Naive thymus-derived CD8-positive, alpha-beta T cell (primary cell): Measurements from ENCODE around the gene P2RX2. TPM values are rescaled to one million over a fixed set of nuclear protein-coding genes. Genes with fewer than 3 reads are reported as not detected.

ENCODE experiments used
- ATAC-seq, 2 donors: fragments of 150-1000 bp; cut with Tn5 transposase in 1 of 2; sonication (Bioruptor Pico), chemical (Tn5 transposase) in 1 of 2; 1 replicate in 1 of 2; 2 replicates in 1 of 2; pipeline ENCODE4 v1.10.0; 2021; ENCODE audit warnings: mild to moderate bottlenecking in 2 of 2, moderate library complexity in 2 of 2
- POLR2A ChIA-PET: fragments of 350-600 bp; sonication (Branson Sonifier 250); formaldehyde crosslinking; loops from one replicate; lab custom pipeline; 2021; ENCODE audit warnings: antibody characterized with exemption; lab: Charles Lee
- DNase-seq, 10 donors: peaks; one replicate each; pipeline versions ENCODE4 v3.0.0 to v3.0.0-alpha.2; 2020 to 2022
- H3K27ac Mint-ChIP-seq, 10 donors: one replicate each; pipeline ENCODE4 v1.8.0; 2020 to 2022; ENCODE audit warnings: mild to moderate bottlenecking in 10 of 10, mixed read lengths in 10 of 10, moderate library complexity in 4 of 10, inconsistent platforms in 1 of 10
- H3K27me3 Mint-ChIP-seq, 5 donors: one replicate each; pipeline ENCODE4 v1.8.0; 2021 to 2022; ENCODE audit warnings: mixed read lengths in 5 of 5
- H3K36me3 Mint-ChIP-seq, 3 donors: one replicate each; pipeline ENCODE4 v1.8.0; 2020 to 2022; ENCODE audit warnings: mixed read lengths in 3 of 3, mild to moderate bottlenecking in 2 of 3, inconsistent platforms in 1 of 3
- H3K4me1 Mint-ChIP-seq, 4 donors: one replicate each; pipeline ENCODE4 v1.8.0; 2021 to 2022; ENCODE audit warnings: mixed read lengths in 4 of 4
- H3K4me3 Mint-ChIP-seq, 10 donors: one replicate each; pipeline ENCODE4 v1.8.0; 2020 to 2022; ENCODE audit warnings: mild to moderate bottlenecking in 10 of 10, mixed read lengths in 10 of 10, moderate library complexity in 6 of 10, inconsistent platforms in 1 of 10
- H3K9me3 Mint-ChIP-seq, 9 donors: one replicate each; pipeline ENCODE4 v1.8.0; 2020 to 2022; ENCODE audit warnings: mixed read lengths in 9 of 9, mild to moderate bottlenecking in 3 of 9, inconsistent platforms in 1 of 9, moderate library complexity in 1 of 9
- polyA plus RNA-seq, 3 donors: library from polyadenylated mRNA; unstranded; fragments of 300-500 nt; fragmentation: Illumina TruSeq; gene quantifications; one replicate each; pipeline ENCODE4 v1.2.3, GENCODE V29; 2021
- total RNA-seq, 8 experiments: library from RNA in 2 of 8; stranded (reverse) in 2 of 8; gene quantifications; one replicate each; pipeline ENCODE4 v1.2.3 and lab custom pipeline; 2021 to 2026

Gene P2RX2
- total and polyA plus RNA-seq, 5 experiments from 2014 or later = not detected

- Mint-ChIP-seq H3K4me3 (no peak overlapping the region), H3K4me1 (peaks cover 0 to 5% (median 2%) of the 10 kb centered on the region in 4 donors), H3K9me3 (no peaks in the 10 kb centered on the region), H3K27me3 (no peaks in the 10 kb centered on the region), H3K27ac (peak overlapping the region in 2 of 10 donors; percentile 15 to 56), H3K36me3 (peaks cover 0 to 61% (median 22%) of the 10 kb centered on the region in 3 donors)
- ATAC-seq (no peak), DNase-seq (no peak)
- POLR2A ChIA-PET = no interaction called here
Observed at GRCh38 chr12:132638541-132639408, 20.2 kb downstream of the P2RX2 start.

DNA sequence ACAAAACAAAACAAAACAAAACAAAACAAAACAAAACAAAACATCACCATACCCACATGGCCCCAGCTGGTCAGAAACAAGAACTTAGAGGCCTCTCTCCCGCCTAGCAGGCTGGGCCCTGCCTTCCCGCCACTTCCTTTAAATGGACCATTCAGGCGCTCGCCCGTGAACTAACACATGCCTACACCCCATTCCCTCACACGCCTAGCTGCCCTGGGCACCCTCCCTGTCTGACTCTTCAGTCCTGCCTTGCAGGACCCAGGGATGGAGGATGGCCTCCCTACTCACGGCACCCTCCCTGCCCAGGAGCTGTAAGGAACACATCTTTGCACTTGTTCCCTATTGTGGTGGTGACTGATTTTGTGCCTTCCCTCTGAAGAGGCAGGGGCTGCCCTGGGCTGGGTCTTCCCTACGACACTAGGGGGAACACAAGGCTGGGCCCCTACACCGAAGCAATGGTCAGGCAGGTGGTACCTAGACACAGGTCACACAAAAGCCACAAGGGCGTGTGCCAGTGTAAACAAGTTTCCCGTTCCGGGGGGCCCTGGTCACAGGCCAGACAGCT is 21.5 kb downstream of the P2RX2 start:
- Mint-ChIP-seq H3K4me1 (peaks cover 0 to 5% (median 2%) of the 10 kb centered on the region in 4 donors), H3K36me3 (peaks cover 0 to 51% (median 19%) of the 10 kb centered on the region in 3 donors), H3K27me3 (no peaks in the 10 kb centered on the region), H3K27ac (peak overlapping the region in 1 of 10 donors; percentile 20), H3K9me3 (no peaks in the 10 kb centered on the region), H3K4me3 (no peak overlapping the region)
- DNase-seq (no peak), ATAC-seq (no peak)
- POLR2A ChIA-PET = no interaction called here

DNA sequence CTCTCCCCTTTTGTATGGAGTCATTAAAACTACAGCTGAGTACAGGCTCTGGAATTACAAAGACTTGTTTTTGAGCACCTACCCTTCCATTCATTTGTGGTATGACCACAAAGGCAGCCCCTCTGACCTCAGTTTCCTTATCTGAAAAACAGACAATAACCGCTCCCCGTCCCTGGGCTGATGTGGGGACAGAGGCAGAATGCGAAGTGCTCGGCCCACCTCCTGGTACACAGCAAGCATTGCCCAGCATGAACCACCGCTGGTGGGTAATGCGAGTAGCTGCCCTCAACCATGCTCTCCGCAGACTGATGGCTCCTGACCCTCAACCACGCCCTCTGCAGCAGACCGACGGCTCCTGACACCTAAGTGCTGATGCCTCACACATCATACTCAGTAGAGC is 22.4 kb downstream of the P2RX2 start:
- Mint-ChIP-seq H3K27ac (peak overlapping the region in 3 of 10 donors; percentile 7 to 77 (median 41)), H3K4me3 (no peak overlapping the region), H3K27me3 (no peaks in the 10 kb centered on the region), H3K4me1 (peaks cover 0 to 5% (median 2%) of the 10 kb centered on the region in 4 donors), H3K36me3 (peaks cover 0 to 47% (median 15%) of the 10 kb centered on the region in 3 donors), H3K9me3 (no peaks in the 10 kb centered on the region)
- ATAC-seq = no peak
- POLR2A ChIA-PET = no interaction called here
- DNase-seq = no peak

DNA sequence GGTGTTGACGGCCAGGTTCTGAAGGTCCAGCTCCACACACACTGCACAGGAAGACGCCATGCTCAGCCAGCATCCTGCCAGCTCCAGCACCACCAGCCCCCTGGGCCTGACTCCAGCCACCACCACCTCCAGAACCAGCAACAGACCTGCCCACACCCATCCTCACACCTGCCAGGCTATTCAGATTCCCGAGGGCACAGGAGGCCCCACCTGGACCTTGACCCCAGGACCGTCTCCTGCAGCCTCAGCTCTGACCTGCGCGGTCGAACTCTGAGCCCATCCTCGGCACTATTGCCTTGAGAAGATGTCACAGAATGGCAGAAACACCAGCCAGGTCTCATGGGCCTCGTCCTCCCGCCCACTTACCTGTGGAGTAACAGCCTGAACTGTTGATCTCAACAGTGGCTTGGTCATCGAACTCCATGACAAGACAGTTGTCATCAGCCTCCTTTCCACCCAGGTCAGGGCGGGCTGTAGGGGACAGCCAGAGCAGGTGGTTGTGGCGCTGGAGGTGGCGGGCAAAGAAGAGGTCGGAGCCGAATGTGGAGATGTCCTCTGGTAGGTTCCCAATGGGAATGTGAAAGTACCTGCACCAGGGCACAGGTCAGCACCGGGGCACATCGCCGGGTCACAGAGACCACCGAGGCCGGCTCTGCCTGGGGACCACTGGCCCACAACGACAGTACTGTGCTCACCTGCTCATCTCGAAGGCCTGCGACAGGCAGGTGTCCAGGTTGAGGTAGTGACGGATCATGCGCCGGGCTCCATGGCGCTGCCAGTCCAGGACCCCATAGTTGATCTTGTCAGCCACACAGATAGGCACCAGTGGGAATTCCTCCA is 23.5 kb downstream of the P2RX2 start:
- H3K36me3 Mint-ChIP-seq = peaks cover 0 to 49% (median 16%) of the 10 kb centered on the region in 3 donors
- H3K4me3 Mint-ChIP-seq = no peak overlapping the region
- POLR2A ChIA-PET = no interaction called here
- no peaks in the 10 kb centered on the region for H3K9me3 Mint-ChIP-seq
- no peak for ATAC-seq
- peaks cover 0 to 4% (median 2%) of the 10 kb centered on the region in 4 donors for H3K4me1 Mint-ChIP-seq
- no peaks in the 10 kb centered on the region for H3K27me3 Mint-ChIP-seq
- peak overlapping the region in 2 of 10 donors; percentile 22 to 77 for H3K27ac Mint-ChIP-seq
- DNase-seq = no peak

DNA sequence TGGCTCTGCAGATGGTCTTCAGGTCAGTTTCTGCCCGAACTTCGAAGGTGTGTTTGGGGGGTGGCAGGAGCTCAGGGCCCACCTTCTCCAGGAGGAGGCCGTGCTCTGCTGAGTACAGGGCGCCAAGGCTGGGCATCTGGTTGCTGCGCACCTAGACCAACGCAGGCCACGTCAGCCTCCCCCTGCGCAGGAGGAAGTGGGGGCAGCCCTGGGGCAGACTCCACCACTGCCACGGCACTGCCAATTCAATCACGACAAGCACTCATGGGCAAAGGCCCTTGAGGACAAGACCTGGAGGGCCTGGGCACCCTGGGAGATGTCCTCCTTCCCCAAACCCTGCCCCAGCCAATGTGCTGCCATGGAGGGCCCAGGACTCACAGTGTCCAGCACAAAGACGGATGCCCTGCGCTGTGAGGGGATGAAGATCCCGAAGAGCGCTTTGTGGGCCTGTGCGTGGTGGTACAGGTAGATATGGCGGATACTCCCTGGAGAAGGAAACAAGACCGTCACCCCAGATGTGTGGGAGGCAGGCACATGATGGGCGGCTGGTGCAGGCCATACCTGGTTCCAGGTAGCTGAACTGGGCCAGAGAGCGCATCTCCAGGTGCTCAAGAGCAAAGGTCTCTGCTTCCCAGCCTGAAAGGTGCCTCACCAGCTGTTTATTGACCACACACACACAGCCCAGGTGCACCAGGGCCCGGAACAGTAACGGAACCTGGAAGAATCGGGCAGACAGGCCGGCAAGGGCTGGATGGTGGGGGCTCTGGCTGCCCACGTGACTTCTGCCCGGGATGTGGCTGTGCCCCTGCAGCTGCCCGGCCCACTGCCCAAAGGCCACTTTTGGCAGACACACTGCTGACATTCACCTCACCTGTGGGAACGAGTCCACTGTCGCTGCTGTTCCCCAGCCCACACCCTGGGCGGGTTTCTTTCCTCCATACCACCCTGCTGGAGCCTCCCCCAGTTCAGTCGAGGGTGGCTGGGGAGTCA is 24.6 kb downstream of the P2RX2 start:
- no peaks in the 10 kb centered on the region for H3K27me3 Mint-ChIP-seq
- peaks cover 0 to 51% (median 16%) of the 10 kb centered on the region in 3 donors for H3K36me3 Mint-ChIP-seq
- DNase-seq = no peak
- no peak for ATAC-seq
- POLR2A ChIA-PET = no interaction called here
- no peak overlapping the region for H3K27ac Mint-ChIP-seq
- peaks cover 0 to 4% (median 2%) of the 10 kb centered on the region in 4 donors for H3K4me1 Mint-ChIP-seq
- H3K9me3 Mint-ChIP-seq = no peaks in the 10 kb centered on the region
- H3K4me3 Mint-ChIP-seq = no peak overlapping the region

- ATAC-seq (no peak), DNase-seq (no peak)
- no peaks in the 10 kb centered on the region for H3K4me1 Mint-ChIP-seq
- H3K9me3 Mint-ChIP-seq = no peaks in the 10 kb centered on the region
- no peak overlapping the region for H3K4me3 Mint-ChIP-seq
- no peaks in the 10 kb centered on the region for H3K27me3 Mint-ChIP-seq
- POLR2A ChIA-PET = no interaction called here
- H3K36me3 Mint-ChIP-seq = peaks cover 0 to 42% (median 10%) of the 10 kb centered on the region in 3 donors
- H3K27ac Mint-ChIP-seq = no peak overlapping the region
Observed at GRCh38 chr12:132646850-132647249, 28.3 kb downstream of the P2RX2 start.

DNA sequence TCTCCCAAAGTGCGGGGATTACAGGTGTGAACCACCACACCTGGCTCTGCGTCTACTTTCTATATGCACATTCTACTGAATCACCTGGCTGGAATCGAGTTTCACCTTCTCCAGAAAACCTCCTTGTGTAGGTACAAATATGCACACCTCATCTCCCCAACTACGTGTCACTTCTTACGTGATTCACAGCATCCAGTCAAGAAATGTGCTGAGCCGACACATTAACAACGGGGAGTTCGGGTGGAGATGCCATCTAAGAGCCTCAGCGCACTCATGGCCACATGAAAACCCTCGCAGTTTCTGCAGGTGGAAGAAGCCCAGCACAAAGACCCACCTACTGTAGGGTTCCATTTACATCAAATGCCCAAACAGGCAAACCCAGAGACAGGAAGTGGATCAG is 29.3 kb downstream of the P2RX2 start:
- no peaks in the 10 kb centered on the region for H3K4me1 Mint-ChIP-seq
- no peak overlapping the region for H3K27ac Mint-ChIP-seq
- H3K27me3 Mint-ChIP-seq = no peaks in the 10 kb centered on the region
- no peaks in the 10 kb centered on the region for H3K9me3 Mint-ChIP-seq
- ATAC-seq (no peak), DNase-seq (no peak)
- POLR2A ChIA-PET = no interaction called here
- H3K36me3 Mint-ChIP-seq = peaks cover 0 to 42% (median 6%) of the 10 kb centered on the region in 3 donors
- H3K4me3 Mint-ChIP-seq = no peak overlapping the region

DNA sequence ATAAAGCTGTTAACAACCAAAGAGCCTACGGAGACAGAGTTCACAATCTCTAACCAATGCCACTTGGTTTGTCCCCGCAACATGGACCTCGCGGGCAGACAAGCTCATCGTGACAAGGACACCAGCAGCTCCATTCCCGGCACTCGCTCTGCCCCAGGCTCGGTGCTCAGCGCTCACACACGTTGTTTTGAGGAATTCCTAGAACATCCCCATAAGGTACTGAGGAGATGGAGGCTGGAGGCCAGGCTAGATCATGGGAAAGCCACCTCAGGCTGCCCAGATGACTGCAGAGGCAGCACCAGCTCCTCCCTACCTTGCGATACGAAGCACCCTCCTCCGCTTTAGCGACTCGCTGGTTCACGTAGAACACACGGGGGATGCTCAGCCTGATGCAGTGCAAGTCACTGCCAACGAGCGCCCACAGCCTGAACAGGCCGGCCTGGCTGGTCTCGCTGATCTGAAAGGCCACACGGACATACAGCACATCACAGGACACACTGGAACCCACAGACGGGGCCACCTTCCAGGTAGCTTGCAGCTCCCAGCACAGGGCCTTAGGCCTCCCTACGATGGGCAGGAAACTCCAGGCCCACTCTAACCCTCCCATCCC is 30.1 kb downstream of the P2RX2 start:
- no peaks in the 10 kb centered on the region for H3K27me3 Mint-ChIP-seq
- H3K4me1 Mint-ChIP-seq = no peaks in the 10 kb centered on the region
- H3K4me3 Mint-ChIP-seq = no peak overlapping the region
- no peak overlapping the region for H3K27ac Mint-ChIP-seq
- DNase-seq = no peak
- peaks cover 0 to 43% (median 7%) of the 10 kb centered on the region in 3 donors for H3K36me3 Mint-ChIP-seq
- no peak for ATAC-seq
- H3K9me3 Mint-ChIP-seq = no peaks in the 10 kb centered on the region
- POLR2A ChIA-PET = no interaction called here

GRCh38 chr12:132649226-132649945 is 30.8 kb downstream of the P2RX2 start:
- Mint-ChIP-seq H3K27ac (no peak overlapping the region), H3K4me1 (no peaks in the 10 kb centered on the region), H3K27me3 (no peaks in the 10 kb centered on the region), H3K36me3 (peaks cover 0 to 50% (median 10%) of the 10 kb centered on the region in 3 donors), H3K4me3 (no peak overlapping the region), H3K9me3 (no peaks in the 10 kb centered on the region)
- no peak for ATAC-seq
- POLR2A ChIA-PET = interaction anchor here (0.6 kb wide), 1 partner anchor 10 kb away, joined by 3 read pairs; no protein-coding TSS in a partner anchor
- DNase-seq = no peak

- Mint-ChIP-seq H3K27me3 (no peaks in the 10 kb centered on the region), H3K9me3 (no peaks in the 10 kb centered on the region), H3K36me3 (peaks cover 0 to 56% (median 11%) of the 10 kb centered on the region in 3 donors), H3K4me3 (no peak overlapping the region), H3K4me1 (no peaks in the 10 kb centered on the region), H3K27ac (peak overlapping the region in 3 of 10 donors; percentile 13 to 71 (median 19))
- POLR2A ChIA-PET = interaction anchor here (0.7 kb wide), 1 partner anchor 125 kb away, joined by 4 read pairs; no protein-coding TSS in a partner anchor
- no peak for ATAC-seq
- DNase-seq = no peak
Observed at GRCh38 chr12:132651444-132652100, 33.0 kb downstream of the P2RX2 start.
